Tibial nerve (tissue), 3 donors: ENCODE measurements around the gene CELF3.

Source experiments
- POLR2A ChIP-seq, 2 donors: fragments of 450-650 bp; IDR thresholded peaks; one replicate each; pipeline ENCODE4 v1.6.1; 2017; ENCODE audit warnings: antibody characterized with exemption in 2 of 2, mild to moderate bottlenecking in 2 of 2, moderate library complexity in 2 of 2
- TF ChIP-seq, protein P1 (sequence below), 5 experiments: fragments of 200-600 bp in 3 of 5; fragments of 450-650 bp in 2 of 5; sonication (generic) in 3 of 5; IDR thresholded peaks; one replicate each; pipeline ENCODE4 v1.5.1; 2016 to 2019; ENCODE audit warnings: antibody characterized with exemption in 5 of 5, mild to moderate bottlenecking in 3 of 5, moderate library complexity in 2 of 5

DNA sequence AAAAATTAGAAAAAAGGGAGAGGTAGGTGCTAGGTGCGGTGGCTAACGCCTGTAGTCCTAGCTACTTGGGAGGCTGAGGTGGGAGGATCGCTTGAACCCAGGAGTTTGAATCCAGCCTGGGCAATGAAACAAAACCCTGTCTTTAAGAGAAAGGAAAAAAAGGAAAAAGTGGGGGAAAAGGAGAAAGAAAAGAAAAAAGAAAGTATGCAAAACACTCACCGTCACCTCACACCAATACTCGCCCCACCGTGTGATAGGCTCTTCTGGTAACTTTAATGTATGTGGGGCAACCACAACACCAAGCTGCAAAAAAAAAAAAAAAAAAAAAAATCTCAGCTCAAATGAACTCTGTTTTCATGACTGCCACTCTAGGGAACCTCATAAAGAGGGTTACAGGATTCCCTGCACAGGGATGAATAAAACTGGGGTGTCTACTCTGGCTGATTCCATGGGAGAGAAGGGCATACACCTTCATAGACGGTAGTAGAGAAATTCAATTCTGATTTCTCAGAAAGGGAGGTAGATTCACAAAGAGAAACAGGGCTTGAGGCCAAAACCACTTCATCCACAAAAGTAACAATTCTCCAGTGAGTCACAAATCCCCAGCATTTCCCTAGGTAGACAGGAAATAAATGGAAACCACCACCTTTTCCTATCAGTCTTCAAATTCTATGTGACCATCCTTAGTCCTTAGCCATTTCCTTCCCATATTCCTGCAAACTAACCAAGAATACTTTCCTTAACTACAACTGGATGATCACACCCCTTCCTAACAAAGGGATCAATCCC is 44.2 kb upstream of the CELF3 start:
- TF ChIP-seq, protein P1, sequence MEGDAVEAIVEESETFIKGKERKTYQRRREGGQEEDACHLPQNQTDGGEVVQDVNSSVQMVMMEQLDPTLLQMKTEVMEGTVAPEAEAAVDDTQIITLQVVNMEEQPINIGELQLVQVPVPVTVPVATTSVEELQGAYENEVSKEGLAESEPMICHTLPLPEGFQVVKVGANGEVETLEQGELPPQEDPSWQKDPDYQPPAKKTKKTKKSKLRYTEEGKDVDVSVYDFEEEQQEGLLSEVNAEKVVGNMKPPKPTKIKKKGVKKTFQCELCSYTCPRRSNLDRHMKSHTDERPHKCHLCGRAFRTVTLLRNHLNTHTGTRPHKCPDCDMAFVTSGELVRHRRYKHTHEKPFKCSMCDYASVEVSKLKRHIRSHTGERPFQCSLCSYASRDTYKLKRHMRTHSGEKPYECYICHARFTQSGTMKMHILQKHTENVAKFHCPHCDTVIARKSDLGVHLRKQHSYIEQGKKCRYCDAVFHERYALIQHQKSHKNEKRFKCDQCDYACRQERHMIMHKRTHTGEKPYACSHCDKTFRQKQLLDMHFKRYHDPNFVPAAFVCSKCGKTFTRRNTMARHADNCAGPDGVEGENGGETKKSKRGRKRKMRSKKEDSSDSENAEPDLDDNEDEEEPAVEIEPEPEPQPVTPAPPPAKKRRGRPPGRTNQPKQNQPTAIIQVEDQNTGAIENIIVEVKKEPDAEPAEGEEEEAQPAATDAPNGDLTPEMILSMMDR (IDR thresholded peaks at IDR 0.05) = no peak
- no peak for TF ChIP-seq POLR2A (IDR thresholded peaks at IDR 0.05)
